ENCODE data around the gene FHIP1B.

The FHIP1B gene

DNA sequence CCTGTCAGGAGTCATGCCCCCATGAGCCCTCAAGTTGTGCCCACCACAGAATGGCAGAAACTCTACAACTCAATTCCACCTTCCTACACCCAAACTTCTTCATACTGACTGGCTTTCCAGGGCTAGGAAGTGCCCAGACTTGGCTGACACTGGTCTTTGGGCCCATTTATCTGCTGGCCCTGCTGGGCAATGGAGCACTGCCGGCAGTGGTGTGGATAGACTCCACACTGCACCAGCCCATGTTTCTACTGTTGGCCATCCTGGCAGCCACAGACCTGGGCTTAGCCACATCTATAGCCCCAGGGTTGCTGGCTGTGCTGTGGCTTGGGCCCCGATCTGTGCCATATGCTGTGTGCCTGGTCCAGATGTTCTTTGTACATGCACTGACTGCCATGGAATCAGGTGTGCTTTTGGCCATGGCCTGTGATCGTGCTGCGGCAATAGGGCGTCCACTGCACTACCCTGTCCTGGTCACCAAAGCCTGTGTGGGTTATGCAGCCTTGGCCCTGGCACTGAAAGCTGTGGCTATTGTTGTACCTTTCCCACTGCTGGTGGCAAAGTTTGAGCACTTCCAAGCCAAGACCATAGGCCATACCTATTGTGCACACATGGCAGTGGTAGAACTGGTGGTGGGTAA, 35.1 kb downstream of the FHIP1B start, which contains the start of gene OR52W1:
OR52W1 (plus strand) TSS at position 51 of the 637 bp plus-strand sequence; CDS start at position 51, 0 bp downstream.
- no peak for DNase-seq

DNA sequence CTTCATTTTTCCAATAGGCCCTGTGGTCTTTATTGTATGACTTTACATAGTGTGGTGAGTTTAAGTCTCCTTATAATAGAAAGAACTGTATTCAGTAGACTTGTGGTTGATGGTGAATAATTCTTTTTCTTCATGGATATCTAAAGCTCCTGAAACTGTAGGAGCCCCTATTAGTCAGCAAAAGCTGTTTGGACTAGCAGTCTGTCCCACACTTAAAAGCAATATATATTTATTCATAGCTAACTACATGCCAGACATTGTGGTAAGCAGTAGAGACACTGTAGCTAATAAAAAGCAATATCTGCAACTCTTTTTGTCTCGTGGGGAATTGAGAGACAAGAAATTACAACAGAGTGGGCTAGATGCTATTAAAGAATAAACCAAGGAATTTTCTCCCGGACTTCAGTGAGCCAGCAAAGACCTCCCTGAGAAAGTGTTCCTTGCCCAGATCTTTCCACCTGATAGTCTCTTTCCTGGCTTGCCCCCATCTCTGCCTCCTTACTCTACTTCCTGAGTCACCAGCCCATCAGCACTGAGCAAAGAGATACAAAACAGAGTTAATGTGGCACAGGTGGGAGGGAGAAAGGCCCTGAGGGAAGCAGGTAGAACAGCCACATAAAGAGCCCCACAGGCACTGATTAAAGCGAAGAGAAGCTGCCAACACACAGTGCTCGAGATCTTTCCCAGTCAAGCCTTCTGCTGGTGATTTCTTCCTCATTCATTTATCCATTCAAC, 36.8 kb downstream of the FHIP1B start:
- DNase-seq, result no peak

- DNase-seq, result no peak
Measured at GRCh38 chr11:6196396-6196795, 38.0 kb downstream of the FHIP1B start.

DNA sequence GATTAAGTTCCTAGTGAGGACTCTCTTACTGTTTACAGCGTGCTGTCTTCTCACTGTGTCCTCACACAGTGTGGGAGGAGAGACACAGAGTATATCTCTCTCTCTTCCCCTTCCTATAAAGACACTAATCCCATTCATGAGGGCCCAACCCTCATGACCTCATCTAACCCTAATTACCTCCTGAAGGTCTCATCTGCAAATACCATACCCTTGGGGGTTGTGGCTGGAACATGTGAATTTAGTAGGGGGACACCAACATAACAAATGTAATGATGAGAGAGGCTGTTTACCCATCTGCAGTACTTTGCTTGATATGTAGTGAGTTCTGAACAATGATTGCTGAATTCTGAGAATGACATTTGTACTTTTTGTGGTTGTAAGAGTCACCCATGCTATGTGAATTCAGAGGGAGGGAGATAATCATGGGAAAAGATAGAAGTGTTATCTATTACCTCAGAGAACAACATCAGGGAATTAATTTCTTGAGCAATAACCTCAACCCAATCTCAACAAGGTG, 40.3 kb downstream of the FHIP1B start:
- no peak for DNase-seq

DNA sequence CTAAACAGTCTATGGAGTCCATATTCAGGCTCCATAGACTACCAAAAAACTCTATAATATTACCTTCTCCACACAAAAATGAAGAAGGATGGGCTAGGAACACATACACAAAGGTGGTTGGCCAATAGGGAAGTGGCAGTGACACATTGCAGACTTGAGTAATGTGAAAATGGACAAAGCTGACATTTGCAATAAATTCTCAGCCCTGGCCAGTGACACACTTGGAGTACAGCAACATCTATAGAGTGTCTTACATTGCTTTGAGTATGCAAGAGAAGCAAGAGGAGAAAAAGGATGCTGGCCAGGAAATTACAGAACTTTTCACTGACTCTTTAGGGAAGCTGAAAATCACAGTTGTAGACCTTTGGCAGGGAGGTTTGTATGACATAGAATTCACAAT, 42.7 kb downstream of the FHIP1B start:
- DNase-seq, result no peak

DNA sequence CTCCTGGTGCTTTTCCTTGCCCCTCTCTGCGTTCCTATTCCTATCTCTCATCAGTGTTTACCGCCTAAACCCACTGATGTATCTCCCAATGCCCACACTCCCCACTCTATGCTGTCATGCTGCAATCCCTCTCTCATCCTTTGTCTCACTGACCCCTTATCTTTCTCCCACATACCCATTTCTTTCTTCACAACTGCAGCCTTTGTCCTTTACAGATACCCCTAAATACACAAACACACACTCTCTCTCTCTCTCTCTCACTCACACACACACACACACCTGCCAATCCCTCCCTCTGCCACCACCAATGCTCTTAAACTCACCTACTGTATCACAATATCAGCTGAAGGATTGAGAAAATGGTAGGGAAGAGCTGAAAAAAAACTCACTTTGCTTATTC, 59.0 kb downstream of the FHIP1B start:
- no peak for DNase-seq

DNA sequence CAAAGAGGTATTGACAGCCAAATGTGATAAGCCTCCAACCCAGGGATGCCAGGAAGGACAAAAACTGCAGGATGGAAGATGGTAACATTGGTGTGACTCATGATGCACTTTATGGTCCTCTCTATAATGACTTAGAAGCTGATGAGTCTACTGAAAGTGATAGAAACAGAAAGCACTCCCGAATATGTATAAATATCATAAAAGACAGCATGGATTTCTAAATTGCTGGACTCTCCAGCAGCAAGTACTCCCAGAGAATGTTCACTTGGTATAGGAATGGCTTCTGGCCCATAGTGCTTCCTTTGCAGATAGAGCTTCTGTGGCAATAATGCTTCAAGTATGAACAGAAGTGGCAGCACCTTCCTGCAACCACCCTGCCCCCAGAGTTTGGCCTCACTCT, 64.2 kb downstream of the FHIP1B start, which contains the start of gene OR52B2:
OR52B2 (minus strand) TSS at position 101 of the 400 bp plus-strand sequence; CDS start at position 101, 0 bp downstream.
- no peak for DNase-seq
